ENCODE results near the gene DDT.
"Not testable (repeated sequence)": the region's sequence is repeated elsewhere in the genome, so short reads cannot be mapped to it uniquely, and the experiment has no call there.

GRCh38 chr22:23979557-23980240, 5.5 kb upstream of the DDT start, which contains the start of gene GSTT2:
- TF ChIP-seq, protein P1, sequence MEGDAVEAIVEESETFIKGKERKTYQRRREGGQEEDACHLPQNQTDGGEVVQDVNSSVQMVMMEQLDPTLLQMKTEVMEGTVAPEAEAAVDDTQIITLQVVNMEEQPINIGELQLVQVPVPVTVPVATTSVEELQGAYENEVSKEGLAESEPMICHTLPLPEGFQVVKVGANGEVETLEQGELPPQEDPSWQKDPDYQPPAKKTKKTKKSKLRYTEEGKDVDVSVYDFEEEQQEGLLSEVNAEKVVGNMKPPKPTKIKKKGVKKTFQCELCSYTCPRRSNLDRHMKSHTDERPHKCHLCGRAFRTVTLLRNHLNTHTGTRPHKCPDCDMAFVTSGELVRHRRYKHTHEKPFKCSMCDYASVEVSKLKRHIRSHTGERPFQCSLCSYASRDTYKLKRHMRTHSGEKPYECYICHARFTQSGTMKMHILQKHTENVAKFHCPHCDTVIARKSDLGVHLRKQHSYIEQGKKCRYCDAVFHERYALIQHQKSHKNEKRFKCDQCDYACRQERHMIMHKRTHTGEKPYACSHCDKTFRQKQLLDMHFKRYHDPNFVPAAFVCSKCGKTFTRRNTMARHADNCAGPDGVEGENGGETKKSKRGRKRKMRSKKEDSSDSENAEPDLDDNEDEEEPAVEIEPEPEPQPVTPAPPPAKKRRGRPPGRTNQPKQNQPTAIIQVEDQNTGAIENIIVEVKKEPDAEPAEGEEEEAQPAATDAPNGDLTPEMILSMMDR (IDR thresholded peaks at IDR 0.05; ENCODE audit: extremely low read depth in 1 of 2, insufficient read depth in 1 of 2, low read depth in 1 of 2, low read length in 2 of 2), result not testable (repeated sequence)
- not testable (repeated sequence) for TF ChIP-seq EZH2 (IDR thresholded peaks at IDR 0.05; ENCODE audit: borderline replicate concordance, low read depth, low read length, severe bottlenecking); POLR2A (IDR thresholded peaks at IDR 0.05; ENCODE audit: low read depth, low read length); JUN (IDR thresholded peaks at IDR 0.05; ENCODE audit: borderline replicate concordance, insufficient read depth, insufficient read length, low read depth); POLR2AphosphoS5 (IDR thresholded peaks at IDR 0.05; ENCODE audit: insufficient read depth, low read depth, low read length)
